ENCODE results near the gene CXCL17.

GRCh38 chr19:42475366-42475765 lies 32.6 kb upstream of the CXCL17 start:
- TF ChIP-seq CTCF (IDR thresholded peaks at IDR 0.05; ENCODE audit: low read depth, low read length, poor library complexity, severe bottlenecking) (no peak), EZH2phosphoT487 (IDR thresholded peaks at IDR 0.05; ENCODE audit: borderline replicate concordance, low read length) (no peak)

Data from DOHH2 (cell line).